K562 (cell line): ENCODE results near the gene EHBP1. TPM values are rescaled to one million over a fixed set of nuclear protein-coding genes. Genes with fewer than 3 reads are reported as not detected.

Experiments used
- ATAC-seq: fragments of 200-7000 bp; cut with Tn5 transposase; 3 replicates; pipeline ENCODE4 v1.9.1; 2020; ENCODE audit warnings: moderate library complexity
- BruUV-seq: library from RNA; stranded (reverse); fragments of 400-500 nt; replicated peaks from 2 replicates; lab custom pipeline; 2021; lab: Mats Ljungman, UMichigan
- CTCF ChIA-PET: fragments of 300-600 bp; formaldehyde crosslinking; extraction: SDS; loops from one replicate; lab custom pipeline; 2021; ENCODE audit warnings: low intra/inter-chr PET ratio; lab: Yijun Ruan, JAX
- POLR2A ChIA-PET: fragments of 300-600, 350-650 bp; sonication (Branson Sonifier 250); formaldehyde crosslinking; extraction: SDS; loops from one replicate; lab custom pipeline; 2021; ENCODE audit warnings: antibody characterized with exemption, inconsistent platforms; lab: Yijun Ruan, JAX
- DNase-seq, 4 experiments: peaks; one replicate each; pipeline versions ENCODE4 v3.0.0 to v3.0.0-alpha.2; 2011 to 2018; ENCODE audit warnings: low spot score in 3 of 4, mixed read lengths in 3 of 4; ENCODE audit errors: extremely low read depth in 1 of 4
- FAIRE-seq: peaks from 2 replicates; lab custom pipeline; 2011; peaks lifted over from hg19 to GRCh38; lab: Jason Lieb, UNC
- H2AFZ ChIP-seq: 2 replicates; pipeline ENCODE4 v1.6.0; 2011; ENCODE audit warnings: low read depth, low read length, control low read depth, inconsistent platforms
- H3K27ac ChIP-seq: fragments of 200-600 bp; 3 replicates; pipeline ENCODE4 v1.8.0; 2011; ENCODE audit warnings: low read depth, mild to moderate bottlenecking, control low read depth, inconsistent platforms, low read length, moderate library complexity, mixed read lengths; ENCODE audit errors: extremely low read depth
- H3K27me3 ChIP-seq, 2 experiments: fragments of 300-600 bp in 1 of 2; 2 replicates in 1 of 2; 3 replicates in 1 of 2; pipeline versions ENCODE4 v1.6.0 to v1.8.0; 2011; ENCODE audit warnings: inconsistent platforms in 2 of 2, low read length in 2 of 2, mild to moderate bottlenecking in 1 of 2, mixed read lengths in 1 of 2, moderate library complexity in 1 of 2; ENCODE audit not compliant: control insufficient read depth in 2 of 2, insufficient read depth in 2 of 2
- H3K36me3 ChIP-seq: fragments of 300-600 bp; 3 replicates; pipeline ENCODE4 v1.8.0; 2011; ENCODE audit warnings: mild to moderate bottlenecking, low read length, inconsistent platforms; ENCODE audit not compliant: control insufficient read depth, insufficient read depth
- H3K4me1 ChIP-seq, 2 experiments: fragments of 200-600 bp in 1 of 2; replicated peaks in 1 of 2; 2 replicates in 1 of 2; 3 replicates in 1 of 2; pipeline versions ENCODE4 v1.5.1 to v1.8.0; 2011; ENCODE audit warnings: inconsistent platforms in 2 of 2, low read length in 2 of 2, mild to moderate bottlenecking in 1 of 2, mixed read lengths in 1 of 2, moderate library complexity in 1 of 2; ENCODE audit not compliant: control insufficient read depth in 2 of 2, insufficient read depth in 2 of 2
- H3K4me2 ChIP-seq: 2 replicates; pipeline ENCODE4 v1.6.1; 2011; ENCODE audit warnings: low read length, control low read depth, inconsistent platforms, mixed read lengths; ENCODE audit not compliant: insufficient read depth
- H3K4me3 ChIP-seq: fragments of 200-600 bp; sonication (generic), shearing (Covaris generic); 2 replicates; pipeline ENCODE4 v1.5.1; 2016; ENCODE audit warnings: control low read depth, inconsistent platforms
- H3K79me2 ChIP-seq: fragments of 200-600 bp; 3 replicates; pipeline ENCODE4 v1.8.0; 2011; ENCODE audit warnings: low read length, inconsistent platforms; ENCODE audit not compliant: control insufficient read depth, insufficient read depth
- H3K9ac ChIP-seq, 2 experiments: 2 replicates each; pipeline versions ENCODE4 v1.6.0 to v1.6.1; 2011; ENCODE audit warnings: low read depth in 2 of 2, low read length in 2 of 2, control low read depth in 1 of 2, inconsistent platforms in 1 of 2, mild to moderate bottlenecking in 1 of 2, mixed read lengths in 1 of 2; ENCODE audit not compliant: insufficient read depth in 1 of 2
- H3K9me1 ChIP-seq: one replicate; pipeline ENCODE4 v1.6.0; 2011; ENCODE audit warnings: inconsistent platforms, mild to moderate bottlenecking, low read length, moderate library complexity; ENCODE audit not compliant: control insufficient read depth, insufficient read depth
- H3K9me3 ChIP-seq: replicated peaks from 2 replicates; pipeline ENCODE4 v1.5.1; 2011; ENCODE audit warnings: low read depth, low read length, inconsistent platforms; ENCODE audit not compliant: control insufficient read depth, insufficient read depth
- H4K20me1 ChIP-seq: replicated peaks from 2 replicates; pipeline ENCODE4 v1.6.1; 2011; ENCODE audit warnings: low read length, inconsistent platforms, mixed read lengths; ENCODE audit not compliant: control insufficient read depth, insufficient read depth
- CBX8 ChIP-seq: fragments of 200-600 bp; sonication (generic); IDR thresholded peaks from 2 replicates; pipeline ENCODE4 v1.6.1; 2012; ENCODE audit warnings: borderline replicate concordance, mixed run types, low read depth, mild to moderate bottlenecking, moderate library complexity, mixed read lengths, low read length, control low read depth, inconsistent platforms; ENCODE audit not compliant: poor library complexity, severe bottlenecking; ENCODE audit errors: extremely low read depth
- CREB3L1 ChIP-seq: fragments of 450-650 bp; IDR thresholded peaks from 2 replicates; pipeline ENCODE4 v1.6.1; 2014; ENCODE audit warnings: low read depth, mild to moderate bottlenecking, moderate library complexity, borderline replicate concordance
- DLX4 ChIP-seq: fragments of 250-450 bp; sonication (Bioruptor Pico); IDR thresholded peaks from 2 replicates; pipeline ENCODE4 v1.6.1; 2021; ENCODE audit warnings: mild to moderate bottlenecking
- ESRRA ChIP-seq: fragments of 450-650 bp; IDR thresholded peaks from 2 replicates; pipeline ENCODE4 v1.6.1; 2014; ENCODE audit warnings: low read depth, mild to moderate bottlenecking, moderate library complexity, borderline replicate concordance
- EZH2 ChIP-seq: IDR thresholded peaks from 2 replicates; pipeline ENCODE4 v1.6.1; 2012; ENCODE audit warnings: low read depth, mild to moderate bottlenecking, inconsistent platforms, low read length, borderline replicate concordance
- FOXA1 ChIP-seq: fragments of 450-650 bp; IDR thresholded peaks from 2 replicates; pipeline ENCODE4 v1.6.1; 2016; ENCODE audit warnings: mild to moderate bottlenecking, borderline replicate concordance
- KLF1 ChIP-seq: fragments of 450-650 bp; IDR thresholded peaks from 2 replicates; pipeline ENCODE4 v1.6.1; 2016; ENCODE audit warnings: missing genetic modification characterization, missing compliant biosample characterization
- MYC ChIP-seq, 2 experiments: fragments of 250-450 bp in 1 of 2; sonication (Bioruptor Pico) in 1 of 2; IDR thresholded peaks; 2 replicates each; pipeline versions ENCODE4 v1.5.1 to v1.6.1; 2012 to 2021; ENCODE audit warnings: low read depth in 2 of 2, borderline replicate concordance in 1 of 2, improper control_type of control experiment in 1 of 2, low read length in 1 of 2, mild to moderate bottlenecking in 1 of 2, moderate library complexity in 1 of 2
- NUFIP1 ChIP-seq: fragments of 450-650 bp; IDR thresholded peaks from 2 replicates; pipeline ENCODE4 v1.6.1; 2018; ENCODE audit not compliant: partially characterized antibody
- SIN3A ChIP-seq, 2 experiments: fragments of 150-350 bp in 1 of 2; IDR thresholded peaks; 2 replicates each; pipeline ENCODE4 v1.6.1; 2011 to 2016; ENCODE audit warnings: borderline replicate concordance in 2 of 2, low read depth in 2 of 2, low read length in 2 of 2, mild to moderate bottlenecking in 2 of 2, moderate library complexity in 2 of 2; ENCODE audit not compliant: control insufficient read depth in 1 of 2
- ZBTB11 ChIP-seq, 3 experiments: fragments of 200-800 bp in 1 of 3; fragments of 250-450 bp in 1 of 3; fragments of 450-650 bp in 1 of 3; sonication (Bioruptor Pico) in 1 of 3; sonication (Bioruptor generic) in 1 of 3; formaldehyde crosslinking in 1 of 3; IDR thresholded peaks; 2 replicates each; pipeline versions ENCODE4 v1.6.1 to v1.8.0; 2016 to 2022; ENCODE audit warnings: mild to moderate bottlenecking in 2 of 3, missing genetic modification characterization in 2 of 3, missing compliant biosample characterization in 1 of 3, moderate library complexity in 1 of 3
- ZNF184 ChIP-seq: sonication (generic); formaldehyde crosslinking; IDR thresholded peaks from 2 replicates; pipeline ENCODE4 v1.5.0; 2020; ENCODE audit warnings: missing genetic modification reagents
- ZNF23 ChIP-seq: fragments of 250-450 bp; sonication (Bioruptor Pico); IDR thresholded peaks from 2 replicates; pipeline ENCODE4 v1.4.0; 2020; ENCODE audit warnings: mild to moderate bottlenecking
- ZNF699 ChIP-seq: fragments of 250-450 bp; sonication (Bioruptor Pico); IDR thresholded peaks from 2 replicates; pipeline ENCODE4 v1.8.0; 2021; ENCODE audit warnings: mild to moderate bottlenecking, moderate library complexity; ENCODE audit not compliant: insufficient replicate concordance
- WGBS: fragments of 100-300 bp; shearing (Covaris generic); methylation state at CpG from one replicate; pipeline ENCODE4 v1.1.6; 2016; ENCODE audit warnings: low coverage, mixed read lengths; ENCODE audit not compliant: insufficient coverage; ENCODE audit errors: missing lambda C conversion rate; 5-methylcytosine and 5-hydroxymethylcytosine counted together
- in situ Hi-C: fragments of 300-500 bp; cut with MboI; formaldehyde crosslinking; loops from 4 replicates; pipeline ENCODE4 v1.15.0; 2018; ENCODE audit warnings: inconsistent platforms, mixed read lengths
- intact Hi-C: fragments of 100-400 bp; cut with micrococcal nuclease; formaldehyde crosslinking; loops from 2 replicates; pipeline ENCODE4 v1.14.2; 2022
- polyA plus RNA-seq, 8 experiments: library from polyadenylated mRNA; depleted of rRNA in 4 of 8; stranded (reverse) in 5 of 8; unstranded in 3 of 8; fragments of >200 nt; fragmentation: Nextera tagmentation in 2 of 8; fragmentation: Illumina TruSeq in 1 of 8; extraction: Ambion mirVana in 2 of 8; extraction: Trizol in 1 of 8; gene quantifications; 2 replicates each; pipeline versions ENCODE4 v1.2.1 to v1.2.3, GENCODE V29; 2011 to 2014; ENCODE audit warnings: inconsistent platforms in 1 of 8, missing spikeins in 1 of 8
- total RNA-seq, 7 experiments: library from RNA; depleted of rRNA in 6 of 7; stranded (reverse); fragments of >200 nt in 6 of 7; fragmentation: Illumina TruSeq in 2 of 7; extraction: Trizol in 2 of 7; gene quantifications; 2 replicates each; pipeline versions ENCODE4 v1.2.1 to v1.2.3, GENCODE V29; 2011 to 2021; ENCODE audit warnings: low replicate concordance in 1 of 7

Gene EHBP1
- total and polyA plus RNA-seq, 9 of the 15 experiments (the other 6 are each of a cell fraction or from before 2014, with no cell fraction given), result 8.9 to 26.6 (median 19.3) TPM

- TF ChIP-seq ZBTB11 (CRISPR knock-in tag; IDR thresholded peaks at IDR 0.05) (no peak), ZNF23 (CRISPR knock-in tag) (no peak), KLF1 (no peak), ESRRA (no peak), NUFIP1 (no peak), MYC (IDR thresholded peaks at IDR 0.05; ENCODE audit: low read depth, low read length) (no peak), MYC (CRISPR knock-in tag; IDR thresholded peaks at IDR 0.05; ENCODE audit: borderline replicate concordance, low read depth) (no peak), EZH2 (no peak)
These were observed 329.0 kb downstream of the EHBP1 start (continued) for GRCh38 chr2:63034526-63034925.

- 0 out of 5 replicates have a peak, but pooled peaks cover 0 to under 1% of the 10 kb centered on the region in 2 experiments for H3K4me1 ChIP-seq
- H3K4me2 ChIP-seq, result no peak overlapping the region
- H3K9me1 ChIP-seq, result no peaks in the 10 kb centered on the region
- H3K4me3 ChIP-seq, result no peak overlapping the region
- BruUV-seq, result no TSS peak
- no peak for FAIRE-seq
- no peaks in the 10 kb centered on the region for H3K27me3 ChIP-seq
- DNase-seq, result no peak
- no peaks in the 10 kb centered on the region for H3K9me3 ChIP-seq
- CTCF ChIA-PET, result no interaction called here
- ATAC-seq, result no peak
- POLR2A ChIA-PET, result interaction anchor here (1.0 to 1.2 kb wide), 2 partner anchors 10 to 15 kb away, joined by 3 to 6 read pairs; no protein-coding TSS in a partner anchor
- no peak overlapping the region for H3K27ac ChIP-seq
- H3K36me3 ChIP-seq, result no peaks in the 10 kb centered on the region
- in situ Hi-C loops, result no loop called here
- H2AFZ ChIP-seq, result no peak overlapping the region
- intact Hi-C loops, result no loop called here
- WGBS, result 92% methylated on average over 2 of the region's 2 CpGs
- no peaks in the 10 kb centered on the region for H4K20me1 ChIP-seq
- no peaks in the 10 kb centered on the region for H3K79me2 ChIP-seq
- H3K9ac ChIP-seq, result no peak overlapping the region
- TF ChIP-seq CREB3L1, result no peak
- no peak for TF ChIP-seq CBX8
- TF ChIP-seq FOXA1, result no peak
- TF ChIP-seq DLX4 (CRISPR knock-in tag), result no peak
- TF ChIP-seq ZNF699 (CRISPR knock-in tag), result no peak
- TF ChIP-seq ZNF184 (CRISPR knock-in tag), result no peak
- no peak for TF ChIP-seq SIN3A (IDR thresholded peaks at IDR 0.05; ENCODE audit: borderline replicate concordance in 2 of 2, control insufficient read depth in 1 of 2, low read depth in 2 of 2, low read length in 2 of 2)
These were observed 329.7 kb downstream of the EHBP1 start for GRCh38 chr2:63035169-63035568.
